Adipose tissue (tissue), 3 donors: ENCODE data around the gene RNF149. TPM values are rescaled to one million over a fixed set of nuclear protein-coding genes. Genes with fewer than 3 reads are reported as not detected.
A peak's percentile ranks its signal among the peaks of the same experiment; 100 is the strongest.
"Not testable (repeated sequence)": the region's sequence is repeated elsewhere in the genome, so short reads cannot be mapped to it uniquely, and the experiment has no call there.

Experiments used
- H3K27ac ChIP-seq: one replicate; pipeline ENCODE4 v1.5.1; 2013; ENCODE audit warnings: low read depth, low read length
- WGBS, 3 donors: extraction: QIAGEN DNeasy Blood & Tissue Kit; methylation state at CpG; one replicate each; pipeline ENCODE4 v1.1.7; 2013; 5-methylcytosine and 5-hydroxymethylcytosine counted together
- polyA plus RNA-seq, 3 donors: library from polyadenylated mRNA; stranded (reverse); fragments of 200-250 nt; gene quantifications; one replicate each; pipeline ENCODE4 v1.2.3, GENCODE V29; 2013
- donor health status: healthy with polysubstance abuse.
- donor health status: Bipolar disorder and iron deficiency.
- donor health status: healthy.

The RNF149 gene
- polyA plus RNA-seq, result 10 to 100 TPM; 21.0 to 41.5 (median 21.8) TPM

GRCh38 chr2:101308432-101309210 lies at the start of gene RNF149:
TSS of gene RNF149 (minus strand) at chr2:101308701. CDS start at chr2:101308588, 113 bp downstream.
- peak within 1 kb of the TSS; percentile 91 for H3K27ac ChIP-seq
- WGBS, 3 donors, result 1 to 3% (median 2%) methylated on average over 75 to 76 of the region's 76 CpGs

GRCh38 chr2:101357376-101357775 lies 48.9 kb upstream of the RNF149 start:
- no peak overlapping the region for H3K27ac ChIP-seq

- WGBS, 3 donors, result 64 to 86% (median 77%) methylated on average over 2 of the region's 2 CpGs
These were observed 48.0 kb upstream of the RNF149 start for GRCh38 chr2:101356521-101356920.

GRCh38 chr2:101356055-101356454 lies 47.6 kb upstream of the RNF149 start:
- 77 to 88% (median 83%) methylated on average over 6 of the region's 6 CpGs for WGBS, 3 donors
- H3K27ac ChIP-seq, result no peak overlapping the region

More at GRCh38 chr2:101356521-101356920, 48.0 kb upstream of the RNF149 start:
- H3K27ac ChIP-seq, result no peak overlapping the region

GRCh38 chr2:101355401-101356054 lies 47.0 kb upstream of the RNF149 start:
- 83 to 85% (median 83%) methylated on average over 10 of the region's 10 CpGs for WGBS, 3 donors
- no peak overlapping the region for H3K27ac ChIP-seq

- WGBS, 3 donors, result 89 to 90% (median 90%) methylated on average over 21 of the region's 21 CpGs
- H3K27ac ChIP-seq, result no peak overlapping the region
These were observed 46.2 kb upstream of the RNF149 start for GRCh38 chr2:101354420-101355311.

GRCh38 chr2:101352631-101353030 lies 44.1 kb upstream of the RNF149 start:
- 88 to 91% (median 89%) methylated on average over 4 of the region's 4 CpGs for WGBS, 3 donors
- H3K27ac ChIP-seq, result not testable (repeated sequence)

GRCh38 chr2:101351207-101351606 lies 42.7 kb upstream of the RNF149 start:
- H3K27ac ChIP-seq, result no peak overlapping the region
- 86 to 90% (median 86%) methylated on average over 7 of the region's 7 CpGs for WGBS, 3 donors

- WGBS, 3 donors, result 77 to 83% (median 78%) methylated on average over 7 of the region's 7 CpGs
- H3K27ac ChIP-seq, result no peak overlapping the region
These were observed 41.6 kb upstream of the RNF149 start for GRCh38 chr2:101349893-101350662.

GRCh38 chr2:101348883-101349282 lies 40.4 kb upstream of the RNF149 start:
- 80 to 92% (median 82%) methylated on average over 1 of the region's 1 CpG for WGBS, 3 donors
- H3K27ac ChIP-seq, result no peak overlapping the region

- 96 to 100% (median 99%) methylated on average over 3 of the region's 3 CpGs for WGBS, 3 donors
- no peak overlapping the region for H3K27ac ChIP-seq
These were observed 38.4 kb upstream of the RNF149 start for GRCh38 chr2:101346909-101347308.

GRCh38 chr2:101344137-101344536 lies 35.6 kb upstream of the RNF149 start:
- WGBS, 3 donors, result 67 to 79% (median 71%) methylated on average over 5 of the region's 5 CpGs
- H3K27ac ChIP-seq, result no peak overlapping the region

- 81 to 88% (median 83%) methylated on average over 15 of the region's 15 CpGs for WGBS, 3 donors
- no peak overlapping the region for H3K27ac ChIP-seq
These were observed 34.1 kb upstream of the RNF149 start for GRCh38 chr2:101342625-101343008.

GRCh38 chr2:101341901-101342624 lies 33.6 kb upstream of the RNF149 start:
- no peak overlapping the region for H3K27ac ChIP-seq
- WGBS, 3 donors, result 51 to 56% (median 53%) methylated on average over 21 of the region's 21 CpGs

GRCh38 chr2:101341421-101341820 lies 32.9 kb upstream of the RNF149 start:
- WGBS, 3 donors, result 71 to 83% (median 79%) methylated on average over 7 of the region's 7 CpGs
- H3K27ac ChIP-seq, result no peak overlapping the region

GRCh38 chr2:101340141-101340551 lies 31.6 kb upstream of the RNF149 start:
- 94 to 100% (median 95%) methylated on average over 1 of the region's 1 CpG for WGBS, 3 donors
- no peak overlapping the region for H3K27ac ChIP-seq

- WGBS, 3 donors, result 80 to 88% (median 86%) methylated on average over 4 of the region's 4 CpGs
- H3K27ac ChIP-seq, result no peak overlapping the region
These were observed 30.9 kb upstream of the RNF149 start for GRCh38 chr2:101339266-101339880.
